ENCODE measurements around the gene RPRD1B.
A peak's percentile ranks its signal among the peaks of the same experiment; 100 is the strongest.

Gene RPRD1B

GRCh38 chr20:38055294-38055693 lies 21.7 kb downstream of the RPRD1B start:
- no peak for TF ChIP-seq CTCF (IDR thresholded peaks at IDR 0.05)
- TF ChIP-seq ZFX (IDR thresholded peaks at IDR 0.05; ENCODE audit: borderline replicate concordance): no peak
- H3K27ac ChIP-seq: no peak overlapping the region

GRCh38 chr20:38055848-38056247 lies 22.3 kb downstream of the RPRD1B start:
- TF ChIP-seq CTCF (IDR thresholded peaks at IDR 0.05) (no peak), ZFX (IDR thresholded peaks at IDR 0.05; ENCODE audit: borderline replicate concordance) (no peak)
- H3K27ac ChIP-seq: no peak overlapping the region

- TF ChIP-seq ZFX (IDR thresholded peaks at IDR 0.05; ENCODE audit: borderline replicate concordance) (no peak), CTCF (IDR thresholded peaks at IDR 0.05) (peak; percentile 88)
- H3K27ac ChIP-seq: no peak overlapping the region
Observed at GRCh38 chr20:38057351-38057972, 23.9 kb downstream of the RPRD1B start.

GRCh38 chr20:38059832-38060231 lies 26.3 kb downstream of the RPRD1B start:
- TF ChIP-seq CTCF (IDR thresholded peaks at IDR 0.05) (no peak), ZFX (IDR thresholded peaks at IDR 0.05; ENCODE audit: borderline replicate concordance) (no peak)
- no peak overlapping the region for H3K27ac ChIP-seq

- TF ChIP-seq ZFX (IDR thresholded peaks at IDR 0.05; ENCODE audit: borderline replicate concordance) (no peak), CTCF (IDR thresholded peaks at IDR 0.05) (no peak)
- no peak overlapping the region for H3K27ac ChIP-seq
Observed at GRCh38 chr20:38060536-38060935, 27.0 kb downstream of the RPRD1B start.

GRCh38 chr20:38061109-38061508 lies 27.6 kb downstream of the RPRD1B start:
- TF ChIP-seq CTCF (IDR thresholded peaks at IDR 0.05): no peak
- no peak for TF ChIP-seq ZFX (IDR thresholded peaks at IDR 0.05; ENCODE audit: borderline replicate concordance)
- no peak overlapping the region for H3K27ac ChIP-seq

GRCh38 chr20:38062890-38063289 lies 29.3 kb downstream of the RPRD1B start:
- H3K27ac ChIP-seq: no peak overlapping the region

More at GRCh38 chr20:38062890-38063289, 29.3 kb downstream of the RPRD1B start:
- no peak for TF ChIP-seq CTCF (IDR thresholded peaks at IDR 0.05)
- no peak for TF ChIP-seq ZFX (IDR thresholded peaks at IDR 0.05; ENCODE audit: borderline replicate concordance)
